HepG2 (cell line): ENCODE results near the gene THAP2. TPM values are rescaled to one million over a fixed set of nuclear protein-coding genes. Genes with fewer than 3 reads are reported as not detected.

Experiments
- AGO1 ChIP-seq: fragments of 200-400 bp; formaldehyde crosslinking; IDR thresholded peaks from 2 replicates; pipeline ENCODE4 v1.6.1; 2017; ENCODE audit warnings: mild to moderate bottlenecking, low read depth, low read length, moderate library complexity; ENCODE audit not compliant: poor library complexity, severe bottlenecking
- CBFB ChIP-seq: sonication (generic); formaldehyde crosslinking; IDR thresholded peaks from 2 replicates; pipeline ENCODE4 v1.4.0; 2020; ENCODE audit warnings: missing genetic modification reagents
- HOXD1 ChIP-seq: sonication (generic); formaldehyde crosslinking; IDR thresholded peaks from 2 replicates; pipeline ENCODE4 v1.5.0; 2020; ENCODE audit warnings: missing genetic modification reagents
- PCBP2 ChIP-seq: fragments of 200-400 bp; formaldehyde crosslinking; optimal IDR thresholded peaks from 2 replicates; pipeline ENCODE3; 2018; ENCODE audit warnings: low read length, low read depth; ENCODE audit not compliant: poor library complexity, severe bottlenecking
- RORA ChIP-seq: sonication (generic); formaldehyde crosslinking; IDR thresholded peaks from 2 replicates; pipeline ENCODE4 v1.5.0; 2020; ENCODE audit warnings: mild to moderate bottlenecking, missing genetic modification reagents, moderate library complexity
- ZBTB1 ChIP-seq: sonication (generic); formaldehyde crosslinking; IDR thresholded peaks from 2 replicates; pipeline ENCODE4 v1.4.0; 2020; ENCODE audit warnings: missing genetic modification reagents, borderline replicate concordance
- ZBTB21 ChIP-seq: sonication (generic); formaldehyde crosslinking; IDR thresholded peaks from 2 replicates; pipeline ENCODE4 v1.4.0; 2020; ENCODE audit warnings: missing genetic modification reagents
- ZNF234 ChIP-seq: sonication (generic); formaldehyde crosslinking; conservative IDR thresholded peaks from 2 replicates; pipeline ENCODE4 v1.5.1; 2020; ENCODE audit warnings: mild to moderate bottlenecking, missing genetic modification reagents
- ZNF460 ChIP-seq: sonication (generic); formaldehyde crosslinking; IDR thresholded peaks from 2 replicates; pipeline ENCODE4 v1.5.1; 2020; ENCODE audit warnings: missing genetic modification reagents, mild to moderate bottlenecking, borderline replicate concordance
- ZNF496 ChIP-seq: sonication (generic); formaldehyde crosslinking; IDR thresholded peaks from 2 replicates; pipeline ENCODE4 v1.8.1; 2023; ENCODE audit warnings: mild to moderate bottlenecking, moderate library complexity, missing genetic modification reagents; ENCODE audit not compliant: insufficient replicate concordance
- ZNF501 ChIP-seq: sonication (generic); formaldehyde crosslinking; IDR thresholded peaks from 2 replicates; pipeline ENCODE4 v1.5.1; 2020; ENCODE audit warnings: mild to moderate bottlenecking, moderate library complexity, missing genetic modification reagents
- ZNF790 ChIP-seq: sonication (generic); formaldehyde crosslinking; IDR thresholded peaks from 2 replicates; pipeline ENCODE4 v1.8.0; 2022; ENCODE audit warnings: missing genetic modification reagents, mild to moderate bottlenecking, borderline replicate concordance
- polyA plus RNA-seq, 8 experiments: library from polyadenylated mRNA; depleted of rRNA in 3 of 8; stranded (reverse) in 7 of 8; unstranded in 1 of 8; fragments of >200 nt; fragmentation: Illumina TruSeq in 4 of 8; extraction: Trizol in 4 of 8; gene quantifications; 2 replicates each; pipeline versions ENCODE4 v1.2.1 to v1.2.3, GENCODE V29; 2011 to 2016; ENCODE audit warnings: low read depth in 4 of 8, missing spikeins in 1 of 8, mixed read lengths in 1 of 8; ENCODE audit not compliant: insufficient read depth in 1 of 8
- total RNA-seq, 5 experiments: library from RNA; depleted of rRNA; stranded (reverse); fragments of >200 nt; fragmentation: Illumina TruSeq; extraction: Trizol; gene quantifications; 2 replicates each; pipeline ENCODE4 v1.2.3, GENCODE V29; 2016; ENCODE audit warnings: low read depth in 1 of 5
- TF ChIP-seq, protein P1 (sequence below): sonication (generic); formaldehyde crosslinking; IDR thresholded peaks from 2 replicates; pipeline ENCODE4 v1.8.1; 2023; ENCODE audit warnings: mild to moderate bottlenecking, missing genetic modification reagents
- TF ChIP-seq, protein P2 (sequence below): sonication (generic); formaldehyde crosslinking; IDR thresholded peaks from 2 replicates; pipeline ENCODE4 v1.8.1; 2023; ENCODE audit warnings: mild to moderate bottlenecking, moderate library complexity, missing genetic modification reagents
- TF ChIP-seq, protein P3 (sequence below): sonication (generic); formaldehyde crosslinking; IDR thresholded peaks from 2 replicates; pipeline ENCODE4 v1.8.0; 2022; ENCODE audit warnings: missing genetic modification reagents, low read depth, mild to moderate bottlenecking, borderline replicate concordance
- TF ChIP-seq, protein P4 (sequence below): sonication (generic); formaldehyde crosslinking; IDR thresholded peaks from 2 replicates; pipeline ENCODE4 v1.4.0; 2020; ENCODE audit warnings: missing genetic modification reagents
- TF ChIP-seq, protein P5 (sequence below): sonication (generic); formaldehyde crosslinking; conservative IDR thresholded peaks from 2 replicates; pipeline ENCODE4 v1.4.0; 2020; ENCODE audit warnings: missing genetic modification reagents
- TF ChIP-seq, protein P6 (sequence below): sonication (generic); formaldehyde crosslinking; IDR thresholded peaks from 2 replicates; pipeline ENCODE4 v1.4.0; 2020; ENCODE audit warnings: missing genetic modification reagents
- TF ChIP-seq, protein P7 (sequence below): sonication (generic); formaldehyde crosslinking; IDR thresholded peaks from 2 replicates; pipeline ENCODE4 v1.5.0; 2020; ENCODE audit warnings: missing genetic modification reagents

Gene THAP2
- total and polyA plus RNA-seq, 2 of the 13 experiments (the other 11 are each of a cell fraction or from before 2014, with no cell fraction given): 5.2 to 6.2 TPM

DNA sequence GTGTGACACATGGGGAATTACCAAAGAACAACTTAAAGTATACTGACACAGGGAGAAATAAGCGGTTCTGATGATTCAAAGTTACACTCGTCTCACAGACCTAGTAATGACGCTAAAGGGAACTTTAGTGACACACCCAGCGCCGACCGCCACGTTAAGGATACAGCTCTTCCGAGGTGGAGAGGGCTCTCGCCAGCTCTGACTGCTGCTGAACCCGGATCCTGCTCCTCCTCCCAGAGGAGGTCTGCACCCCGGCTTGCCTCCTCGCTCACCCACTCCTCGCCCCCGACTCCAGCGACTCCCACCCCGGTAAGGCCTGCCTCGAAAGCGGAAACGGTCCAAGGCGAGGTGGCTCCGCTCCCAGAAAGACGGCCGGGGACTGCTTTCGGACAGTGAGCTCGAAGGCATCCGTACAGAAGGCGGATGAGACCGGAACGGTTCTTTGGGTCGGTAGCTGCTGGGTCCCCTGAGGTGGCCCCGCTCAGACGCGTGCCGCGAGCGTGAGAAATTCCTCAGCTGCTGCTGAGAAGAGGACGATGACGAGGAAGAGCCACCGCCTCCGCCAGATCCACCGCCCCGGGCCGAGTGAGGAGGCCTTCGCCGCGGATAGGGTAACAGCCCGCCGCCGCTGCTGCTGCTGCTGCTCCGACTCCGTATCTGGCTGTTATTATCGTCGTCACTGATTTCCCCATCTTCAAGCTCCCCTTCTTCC is 1.1 kb upstream of the THAP2 start (continued):
- TF ChIP-seq, protein P1, sequence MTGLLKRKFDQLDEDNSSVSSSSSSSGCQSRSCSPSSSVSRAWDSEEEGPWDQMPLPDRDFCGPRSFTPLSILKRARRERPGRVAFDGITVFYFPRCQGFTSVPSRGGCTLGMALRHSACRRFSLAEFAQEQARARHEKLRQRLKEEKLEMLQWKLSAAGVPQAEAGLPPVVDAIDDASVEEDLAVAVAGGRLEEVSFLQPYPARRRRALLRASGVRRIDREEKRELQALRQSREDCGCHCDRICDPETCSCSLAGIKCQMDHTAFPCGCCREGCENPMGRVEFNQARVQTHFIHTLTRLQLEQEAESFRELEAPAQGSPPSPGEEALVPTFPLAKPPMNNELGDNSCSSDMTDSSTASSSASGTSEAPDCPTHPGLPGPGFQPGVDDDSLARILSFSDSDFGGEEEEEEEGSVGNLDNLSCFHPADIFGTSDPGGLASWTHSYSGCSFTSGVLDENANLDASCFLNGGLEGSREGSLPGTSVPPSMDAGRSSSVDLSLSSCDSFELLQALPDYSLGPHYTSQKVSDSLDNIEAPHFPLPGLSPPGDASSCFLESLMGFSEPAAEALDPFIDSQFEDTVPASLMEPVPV (CRISPR knock-in tag): no peak
- TF ChIP-seq, protein P2, sequence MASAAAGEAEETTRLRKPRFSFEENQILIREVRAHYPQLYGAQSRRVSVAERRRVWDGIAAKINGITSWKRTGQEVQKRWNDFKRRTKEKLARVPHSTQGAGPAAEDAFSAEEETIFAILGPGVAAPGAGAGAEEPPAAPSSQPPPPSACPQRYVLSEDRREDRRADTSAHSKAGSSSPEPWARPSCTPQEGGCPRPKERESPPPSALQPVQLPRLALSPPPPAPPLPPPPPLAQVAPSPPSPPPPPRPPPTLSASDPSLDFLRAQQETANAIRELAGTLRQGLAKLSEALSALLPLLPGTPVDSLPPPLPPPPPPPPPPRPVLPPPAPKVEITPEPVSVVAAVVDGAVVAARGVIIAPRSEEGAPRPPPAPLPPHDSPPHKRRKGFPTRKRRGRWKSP (CRISPR knock-in tag): no peak
- TF ChIP-seq ZNF790 (CRISPR knock-in tag) (no peak), ZBTB1 (no peak), ZNF460 (CRISPR knock-in tag) (no peak), CBFB (CRISPR knock-in tag) (no peak), ZNF496 (CRISPR knock-in tag) (no peak), HOXD1 (CRISPR knock-in tag) (no peak), PCBP2 (no peak), ZNF501 (CRISPR knock-in tag) (no peak), ZNF234 (CRISPR knock-in tag) (no peak), ZBTB21 (CRISPR knock-in tag) (no peak), RORA (CRISPR knock-in tag) (no peak), AGO1 (no peak)
- TF ChIP-seq, protein P3, sequence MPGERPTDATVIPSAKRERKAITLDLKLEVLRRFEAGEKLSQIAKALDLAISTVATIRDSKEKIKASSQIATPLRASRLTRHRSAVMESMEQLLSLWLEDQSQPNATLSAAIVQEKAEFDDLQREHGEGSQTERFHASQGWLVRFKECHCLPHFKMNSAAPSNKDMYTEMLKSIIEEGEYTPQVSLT (CRISPR knock-in tag): no peak
- TF ChIP-seq, protein P4, sequence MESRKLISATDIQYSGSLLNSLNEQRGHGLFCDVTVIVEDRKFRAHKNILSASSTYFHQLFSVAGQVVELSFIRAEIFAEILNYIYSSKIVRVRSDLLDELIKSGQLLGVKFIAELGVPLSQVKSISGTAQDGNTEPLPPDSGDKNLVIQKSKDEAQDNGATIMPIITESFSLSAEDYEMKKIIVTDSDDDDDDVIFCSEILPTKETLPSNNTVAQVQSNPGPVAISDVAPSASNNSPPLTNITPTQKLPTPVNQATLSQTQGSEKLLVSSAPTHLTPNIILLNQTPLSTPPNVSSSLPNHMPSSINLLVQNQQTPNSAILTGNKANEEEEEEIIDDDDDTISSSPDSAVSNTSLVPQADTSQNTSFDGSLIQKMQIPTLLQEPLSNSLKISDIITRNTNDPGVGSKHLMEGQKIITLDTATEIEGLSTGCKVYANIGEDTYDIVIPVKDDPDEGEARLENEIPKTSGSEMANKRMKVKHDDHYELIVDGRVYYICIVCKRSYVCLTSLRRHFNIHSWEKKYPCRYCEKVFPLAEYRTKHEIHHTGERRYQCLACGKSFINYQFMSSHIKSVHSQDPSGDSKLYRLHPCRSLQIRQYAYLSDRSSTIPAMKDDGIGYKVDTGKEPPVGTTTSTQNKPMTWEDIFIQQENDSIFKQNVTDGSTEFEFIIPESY (CRISPR knock-in tag): no peak
- TF ChIP-seq, protein P5, sequence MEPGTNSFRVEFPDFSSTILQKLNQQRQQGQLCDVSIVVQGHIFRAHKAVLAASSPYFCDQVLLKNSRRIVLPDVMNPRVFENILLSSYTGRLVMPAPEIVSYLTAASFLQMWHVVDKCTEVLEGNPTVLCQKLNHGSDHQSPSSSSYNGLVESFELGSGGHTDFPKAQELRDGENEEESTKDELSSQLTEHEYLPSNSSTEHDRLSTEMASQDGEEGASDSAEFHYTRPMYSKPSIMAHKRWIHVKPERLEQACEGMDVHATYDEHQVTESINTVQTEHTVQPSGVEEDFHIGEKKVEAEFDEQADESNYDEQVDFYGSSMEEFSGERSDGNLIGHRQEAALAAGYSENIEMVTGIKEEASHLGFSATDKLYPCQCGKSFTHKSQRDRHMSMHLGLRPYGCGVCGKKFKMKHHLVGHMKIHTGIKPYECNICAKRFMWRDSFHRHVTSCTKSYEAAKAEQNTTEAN: no peak
- TF ChIP-seq, protein P6, sequence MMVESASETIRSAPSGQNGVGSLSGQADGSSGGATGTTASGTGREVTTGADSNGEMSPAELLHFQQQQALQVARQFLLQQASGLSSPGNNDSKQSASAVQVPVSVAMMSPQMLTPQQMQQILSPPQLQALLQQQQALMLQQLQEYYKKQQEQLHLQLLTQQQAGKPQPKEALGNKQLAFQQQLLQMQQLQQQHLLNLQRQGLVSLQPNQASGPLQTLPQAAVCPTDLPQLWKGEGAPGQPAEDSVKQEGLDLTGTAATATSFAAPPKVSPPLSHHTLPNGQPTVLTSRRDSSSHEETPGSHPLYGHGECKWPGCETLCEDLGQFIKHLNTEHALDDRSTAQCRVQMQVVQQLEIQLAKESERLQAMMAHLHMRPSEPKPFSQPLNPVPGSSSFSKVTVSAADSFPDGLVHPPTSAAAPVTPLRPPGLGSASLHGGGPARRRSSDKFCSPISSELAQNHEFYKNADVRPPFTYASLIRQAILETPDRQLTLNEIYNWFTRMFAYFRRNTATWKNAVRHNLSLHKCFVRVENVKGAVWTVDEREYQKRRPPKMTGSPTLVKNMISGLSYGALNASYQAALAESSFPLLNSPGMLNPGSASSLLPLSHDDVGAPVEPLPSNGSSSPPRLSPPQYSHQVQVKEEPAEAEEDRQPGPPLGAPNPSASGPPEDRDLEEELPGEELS (CRISPR knock-in tag): no peak
- TF ChIP-seq, protein P7, sequence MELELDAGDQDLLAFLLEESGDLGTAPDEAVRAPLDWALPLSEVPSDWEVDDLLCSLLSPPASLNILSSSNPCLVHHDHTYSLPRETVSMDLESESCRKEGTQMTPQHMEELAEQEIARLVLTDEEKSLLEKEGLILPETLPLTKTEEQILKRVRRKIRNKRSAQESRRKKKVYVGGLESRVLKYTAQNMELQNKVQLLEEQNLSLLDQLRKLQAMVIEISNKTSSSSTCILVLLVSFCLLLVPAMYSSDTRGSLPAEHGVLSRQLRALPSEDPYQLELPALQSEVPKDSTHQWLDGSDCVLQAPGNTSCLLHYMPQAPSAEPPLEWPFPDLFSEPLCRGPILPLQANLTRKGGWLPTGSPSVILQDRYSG: 0 out of 2 replicates have a peak, but pooled peaks have one; percentile 35
